Thyroid gland (tissue), 4 donors: ENCODE data around the gene VASN.

Experiments used
- POLR2A ChIP-seq, 2 donors: fragments of 450-650 bp; IDR thresholded peaks; one replicate each; pipeline ENCODE4 v1.6.1; 2017; ENCODE audit warnings: antibody characterized with exemption in 2 of 2, mild to moderate bottlenecking in 2 of 2, moderate library complexity in 1 of 2
- TF ChIP-seq, protein P1 (sequence below), 6 experiments: fragments of 200-600 bp in 3 of 6; fragments of 450-650 bp in 3 of 6; sonication (generic) in 3 of 6; IDR thresholded peaks; one replicate each; pipeline ENCODE4 v1.5.1; 2016 to 2019; ENCODE audit warnings: antibody characterized with exemption in 6 of 6, mild to moderate bottlenecking in 2 of 6, inconsistent platforms in 1 of 6, moderate library complexity in 1 of 6

DNA sequence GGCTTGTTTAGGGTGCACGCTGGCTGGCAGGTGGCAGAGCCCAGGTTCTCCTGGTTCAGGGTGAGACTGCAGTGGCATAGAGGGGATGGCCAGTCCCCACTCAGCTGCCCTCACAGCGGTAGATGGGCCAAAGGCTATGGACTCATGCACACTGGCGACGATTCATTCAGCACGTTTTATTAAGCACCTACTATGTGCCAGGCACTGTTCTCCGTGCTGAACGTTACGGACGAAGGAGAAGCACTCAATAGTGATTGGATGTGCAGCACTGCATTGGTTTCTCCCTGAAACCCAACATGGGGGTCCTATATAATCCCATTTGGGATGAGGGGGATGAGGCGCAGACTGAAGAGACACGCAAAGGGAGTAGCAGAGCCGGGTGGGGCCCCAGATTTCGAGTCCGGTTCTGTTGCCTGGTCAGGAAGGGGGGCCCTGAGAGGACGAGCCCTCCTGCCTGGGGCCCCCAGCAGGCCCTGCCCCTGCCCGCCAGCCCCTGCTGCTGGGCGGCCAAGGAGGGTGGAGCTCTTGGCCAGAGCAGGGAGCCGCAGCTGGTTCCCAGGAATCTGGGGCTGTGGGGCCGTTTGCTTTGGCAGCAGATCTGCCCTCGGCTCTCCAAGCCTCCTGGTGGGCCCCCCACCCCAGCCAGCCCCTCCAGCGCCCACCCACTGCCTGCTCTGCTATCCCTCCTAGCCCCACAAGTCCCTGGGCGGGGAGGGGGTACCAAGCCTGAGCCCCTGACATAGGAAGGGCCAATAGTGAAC is 47.0 kb upstream of the VASN start:
- TF ChIP-seq, protein P1, sequence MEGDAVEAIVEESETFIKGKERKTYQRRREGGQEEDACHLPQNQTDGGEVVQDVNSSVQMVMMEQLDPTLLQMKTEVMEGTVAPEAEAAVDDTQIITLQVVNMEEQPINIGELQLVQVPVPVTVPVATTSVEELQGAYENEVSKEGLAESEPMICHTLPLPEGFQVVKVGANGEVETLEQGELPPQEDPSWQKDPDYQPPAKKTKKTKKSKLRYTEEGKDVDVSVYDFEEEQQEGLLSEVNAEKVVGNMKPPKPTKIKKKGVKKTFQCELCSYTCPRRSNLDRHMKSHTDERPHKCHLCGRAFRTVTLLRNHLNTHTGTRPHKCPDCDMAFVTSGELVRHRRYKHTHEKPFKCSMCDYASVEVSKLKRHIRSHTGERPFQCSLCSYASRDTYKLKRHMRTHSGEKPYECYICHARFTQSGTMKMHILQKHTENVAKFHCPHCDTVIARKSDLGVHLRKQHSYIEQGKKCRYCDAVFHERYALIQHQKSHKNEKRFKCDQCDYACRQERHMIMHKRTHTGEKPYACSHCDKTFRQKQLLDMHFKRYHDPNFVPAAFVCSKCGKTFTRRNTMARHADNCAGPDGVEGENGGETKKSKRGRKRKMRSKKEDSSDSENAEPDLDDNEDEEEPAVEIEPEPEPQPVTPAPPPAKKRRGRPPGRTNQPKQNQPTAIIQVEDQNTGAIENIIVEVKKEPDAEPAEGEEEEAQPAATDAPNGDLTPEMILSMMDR (IDR thresholded peaks at IDR 0.05) = no peak
- TF ChIP-seq POLR2A (IDR thresholded peaks at IDR 0.05) = no peak
